Thyroid gland (tissue), 4 donors: ENCODE results near the gene PIGQ. TPM values are rescaled to one million over a fixed set of nuclear protein-coding genes. Genes with fewer than 3 reads are reported as not detected.

Experiments used
- DNase-seq, 2 donors: peaks; one replicate each; pipeline ENCODE4 v3.0.0-alpha.2; 2019
- H3K27ac ChIP-seq, 3 donors: fragments of 200-600 bp; sonication (generic); 1 replicate in 2 of 3; 2 replicates in 1 of 3; pipeline ENCODE4 v1.5.1; 2016 to 2019; ENCODE audit warnings: mild to moderate bottlenecking in 1 of 3, moderate library complexity in 1 of 3
- H3K27me3 ChIP-seq: fragments of 200-600 bp; sonication (generic); one replicate; pipeline ENCODE4 v1.5.1; 2019
- H3K36me3 ChIP-seq, 2 donors: fragments of 200-600 bp; sonication (generic); one replicate each; pipeline ENCODE4 v1.5.1; 2016 to 2019
- H3K4me1 ChIP-seq, 2 donors: fragments of 200-600 bp; sonication (generic); one replicate each; pipeline ENCODE4 v1.5.1; 2017 to 2019
- H3K4me3 ChIP-seq, 3 donors: fragments of 200-600 bp; sonication (generic); replicated peaks in 1 of 3; 1 replicate in 2 of 3; 2 replicates in 1 of 3; pipeline ENCODE4 v1.5.1; 2016; ENCODE audit warnings: mild to moderate bottlenecking in 1 of 3
- H3K9me3 ChIP-seq: fragments of 200-600 bp; sonication (generic); one replicate; pipeline ENCODE4 v1.5.1; 2017
- POLR2A ChIP-seq, 2 donors: fragments of 450-650 bp; IDR thresholded peaks; one replicate each; pipeline ENCODE4 v1.6.1; 2017; ENCODE audit warnings: antibody characterized with exemption in 2 of 2, mild to moderate bottlenecking in 2 of 2, moderate library complexity in 1 of 2
- WGBS, 2 donors: methylation state at CpG; one replicate each; pipeline ENCODE4 v1.1.5; 2017; 5-methylcytosine and 5-hydroxymethylcytosine counted together
- intact Hi-C: fragments of 100-400 bp; cut with DNase I; formaldehyde crosslinking; loops from one replicate; pipeline ENCODE4 v1.15.1; 2023
- total RNA-seq, 4 donors: library from RNA; depleted of rRNA; stranded (reverse); fragments of >200 nt; gene quantifications; one replicate each; pipeline ENCODE4 v1.2.3, GENCODE V29; 2016
- TF ChIP-seq, protein P1 (sequence below), 6 experiments: fragments of 200-600 bp in 3 of 6; fragments of 450-650 bp in 3 of 6; sonication (generic) in 3 of 6; IDR thresholded peaks; one replicate each; pipeline ENCODE4 v1.5.1; 2016 to 2019; ENCODE audit warnings: antibody characterized with exemption in 6 of 6, mild to moderate bottlenecking in 2 of 6, inconsistent platforms in 1 of 6, moderate library complexity in 1 of 6

Gene PIGQ
- total RNA-seq, 4 donors from 2014 or later = 69.6 to 125 (median 108) TPM

DNA sequence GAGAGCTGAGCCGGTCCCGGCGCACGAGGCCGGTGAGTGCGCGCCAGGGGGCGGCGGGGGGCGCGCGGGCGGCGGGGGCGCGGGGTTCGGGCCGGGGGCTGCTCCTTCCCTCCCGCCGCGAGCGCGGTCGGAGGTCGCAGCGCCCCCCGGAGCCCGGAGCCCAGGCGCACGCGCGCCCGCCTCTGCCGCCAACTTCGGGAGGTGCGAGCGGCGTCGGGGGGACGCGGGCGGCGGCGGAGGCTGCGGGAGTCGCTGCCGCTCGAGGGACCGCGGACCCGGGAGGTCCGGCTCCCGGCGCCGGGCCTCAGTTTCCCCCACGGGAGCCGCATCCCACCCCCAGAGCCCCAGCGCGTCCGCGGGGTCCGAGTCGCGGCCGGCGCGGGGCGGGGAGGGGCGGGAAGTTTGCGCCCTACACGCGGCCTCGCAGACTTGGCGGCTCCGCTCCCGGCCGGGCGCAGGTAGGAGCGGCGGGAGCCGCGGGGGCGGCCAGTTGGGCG is 9.5 kb upstream of the PIGQ start, which contains the start of gene PRR35:
PRR35 (plus strand) TSS at position 191 of the 497 bp plus-strand sequence. CDS start 2,901 bp downstream, outside the sequence.
- intact Hi-C loops = no loop called here
- no peak within 1 kb of the TSS for H3K4me3 ChIP-seq
- no CpG with 5 or more reads among the region's 84 CpGs for WGBS, 2 donors

DNA sequence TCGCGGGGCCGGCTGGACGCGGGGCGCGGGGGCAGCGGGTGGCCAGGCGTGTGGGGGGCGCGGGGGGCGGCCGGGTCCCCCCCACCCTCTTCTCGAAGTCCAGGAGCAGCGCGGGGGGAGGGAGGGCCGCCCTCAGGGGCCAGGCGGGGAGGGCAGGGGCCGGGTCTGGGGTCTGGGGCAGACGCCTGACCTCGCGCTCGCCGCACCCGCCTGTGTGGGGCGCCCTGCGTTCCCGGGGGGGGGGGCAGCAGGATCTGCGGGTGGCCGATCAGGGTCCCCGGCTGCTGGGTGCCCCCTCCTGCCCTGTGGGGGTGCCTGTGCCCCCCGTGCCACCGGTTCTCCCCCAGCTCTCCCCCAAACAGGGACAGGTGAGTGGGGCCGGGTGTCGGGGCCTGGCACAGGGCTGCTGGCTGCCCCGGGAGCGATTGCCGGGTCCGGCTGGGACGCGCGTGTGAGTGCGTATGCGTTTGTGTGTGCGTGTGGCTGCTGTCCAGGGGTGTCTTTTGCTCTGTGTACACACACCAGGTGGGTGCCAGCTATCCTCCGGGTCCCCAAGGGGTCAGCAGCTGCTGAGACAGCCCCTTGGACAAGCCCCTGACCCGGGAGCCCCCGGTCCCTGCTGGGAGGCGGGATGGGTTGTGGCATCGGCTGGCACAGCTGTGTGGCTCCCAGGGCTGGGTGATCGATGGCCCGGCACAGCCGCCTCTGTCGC is 8.9 kb upstream of the PIGQ start:
- no peak overlapping the region for H3K4me3 ChIP-seq
- no peaks in the 10 kb centered on the region for H3K27me3 ChIP-seq
- intact Hi-C loops = no loop called here
- peaks cover 13 to 27% of the 10 kb centered on the region in 2 donors for H3K4me1 ChIP-seq
- TF ChIP-seq, protein P1, sequence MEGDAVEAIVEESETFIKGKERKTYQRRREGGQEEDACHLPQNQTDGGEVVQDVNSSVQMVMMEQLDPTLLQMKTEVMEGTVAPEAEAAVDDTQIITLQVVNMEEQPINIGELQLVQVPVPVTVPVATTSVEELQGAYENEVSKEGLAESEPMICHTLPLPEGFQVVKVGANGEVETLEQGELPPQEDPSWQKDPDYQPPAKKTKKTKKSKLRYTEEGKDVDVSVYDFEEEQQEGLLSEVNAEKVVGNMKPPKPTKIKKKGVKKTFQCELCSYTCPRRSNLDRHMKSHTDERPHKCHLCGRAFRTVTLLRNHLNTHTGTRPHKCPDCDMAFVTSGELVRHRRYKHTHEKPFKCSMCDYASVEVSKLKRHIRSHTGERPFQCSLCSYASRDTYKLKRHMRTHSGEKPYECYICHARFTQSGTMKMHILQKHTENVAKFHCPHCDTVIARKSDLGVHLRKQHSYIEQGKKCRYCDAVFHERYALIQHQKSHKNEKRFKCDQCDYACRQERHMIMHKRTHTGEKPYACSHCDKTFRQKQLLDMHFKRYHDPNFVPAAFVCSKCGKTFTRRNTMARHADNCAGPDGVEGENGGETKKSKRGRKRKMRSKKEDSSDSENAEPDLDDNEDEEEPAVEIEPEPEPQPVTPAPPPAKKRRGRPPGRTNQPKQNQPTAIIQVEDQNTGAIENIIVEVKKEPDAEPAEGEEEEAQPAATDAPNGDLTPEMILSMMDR (IDR thresholded peaks at IDR 0.05) = no peak
- no peak for TF ChIP-seq POLR2A (IDR thresholded peaks at IDR 0.05)
- no peak overlapping the region for H3K27ac ChIP-seq
- no peaks in the 10 kb centered on the region for H3K9me3 ChIP-seq
- no peaks in the 10 kb centered on the region for H3K36me3 ChIP-seq
- WGBS, 2 donors = 62% methylated on average over 6 of the region's 54 CpGs; no CpG with 5 or more reads in 1 of the 2 donors
- DNase-seq = no peak

More for the DNA sequence above, 9.5 kb upstream of the PIGQ start, which contains the start of gene PRR35:
- Histone ChIP-seq H3K27ac (no peak within 1 kb of the TSS), H3K9me3 (no peaks in the 10 kb centered on the region), H3K4me1 (peaks cover 13 to 22% of the 10 kb centered on the region in 2 donors), H3K27me3 (no peaks in the 10 kb centered on the region), H3K36me3 (no peaks in the 10 kb centered on the region)
- TF ChIP-seq, protein P1 (IDR thresholded peaks at IDR 0.05) = no peak
- no peak for TF ChIP-seq POLR2A (IDR thresholded peaks at IDR 0.05)
- no peak for DNase-seq

DNA sequence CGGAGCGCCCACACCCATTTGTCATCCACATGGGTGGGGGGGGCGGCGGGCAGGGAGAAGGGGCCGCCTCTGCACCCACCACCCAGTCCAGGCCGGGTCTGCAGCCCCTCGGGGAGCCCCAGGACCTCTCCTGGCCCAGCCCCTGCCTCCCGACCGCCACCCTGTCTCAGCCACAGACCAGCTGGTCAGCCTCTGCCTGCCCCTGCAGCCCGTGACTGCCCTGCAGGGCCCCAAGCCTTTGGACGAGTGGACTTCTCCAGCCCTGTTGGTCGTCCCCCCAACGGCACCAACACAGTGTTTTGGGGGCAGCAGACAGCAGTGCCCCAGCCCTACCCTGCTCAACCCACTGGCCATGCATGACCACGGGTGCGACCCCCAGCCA is 8.4 kb upstream of the PIGQ start:
- 60 to 61% methylated on average over 2 to 11 of the region's 15 CpGs for WGBS, 2 donors
- H3K4me1 ChIP-seq = peaks cover 13 to 33% of the 10 kb centered on the region in 2 donors
- H3K27ac ChIP-seq = no peak overlapping the region
- intact Hi-C loops = no loop called here
- TF ChIP-seq, protein P1 (IDR thresholded peaks at IDR 0.05) = no peak
- no peaks in the 10 kb centered on the region for H3K27me3 ChIP-seq
- H3K4me3 ChIP-seq = no peak overlapping the region
- no peaks in the 10 kb centered on the region for H3K36me3 ChIP-seq
- H3K9me3 ChIP-seq = no peaks in the 10 kb centered on the region
- no peak for DNase-seq

DNA sequence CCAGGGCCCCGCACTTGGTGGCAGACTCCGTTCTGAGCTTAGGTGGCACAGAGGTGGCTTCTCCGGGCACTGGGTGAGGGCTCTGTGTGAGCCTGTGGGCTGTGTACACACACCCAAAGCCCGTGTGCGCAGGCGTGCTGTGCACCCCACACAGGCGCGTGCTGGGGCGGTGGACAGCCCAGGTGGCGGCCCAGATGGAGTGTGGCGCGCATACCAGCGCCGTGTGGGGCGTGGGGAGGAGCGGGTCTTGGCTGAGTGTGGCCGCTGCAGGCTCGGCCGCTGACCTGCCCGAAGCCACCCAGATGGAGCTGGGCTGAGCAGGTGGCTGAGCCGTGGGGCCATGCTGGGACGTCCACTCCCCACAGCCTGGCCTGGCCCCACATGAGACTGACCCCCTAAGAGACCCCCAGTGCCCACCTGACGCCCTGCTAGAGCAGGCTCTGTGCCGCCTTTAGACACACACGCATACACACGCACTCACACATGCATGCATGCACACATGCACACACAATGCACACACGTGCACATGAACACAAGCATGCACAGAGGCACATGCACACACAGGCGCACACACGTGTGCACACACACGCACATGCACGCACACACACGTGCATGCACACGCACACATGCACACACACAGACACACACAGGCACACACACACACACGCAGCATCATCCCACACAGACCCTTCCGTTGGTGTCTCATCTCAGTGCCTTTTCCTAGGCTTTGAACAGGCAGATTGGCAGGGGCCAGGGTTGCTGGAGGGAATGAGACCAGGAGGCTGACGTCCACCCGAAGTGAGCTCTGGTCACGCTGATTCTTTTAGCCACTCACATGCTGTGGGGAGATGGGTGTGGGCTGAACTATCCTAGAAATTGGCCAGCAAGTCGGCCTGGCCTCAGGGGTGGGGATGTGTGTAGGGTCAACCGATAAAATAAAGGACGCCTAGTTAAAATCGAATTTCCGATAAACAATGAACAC is 7.5 kb upstream of the PIGQ start:
- H3K27me3 ChIP-seq = no peaks in the 10 kb centered on the region
- no peak for DNase-seq
- H3K4me3 ChIP-seq = no peak overlapping the region
- H3K9me3 ChIP-seq = no peaks in the 10 kb centered on the region
- 87 to 89% methylated on average over 43 of the region's 43 CpGs for WGBS, 2 donors
- no peak overlapping the region for H3K27ac ChIP-seq
- intact Hi-C loops = no loop called here
- no peaks in the 10 kb centered on the region for H3K36me3 ChIP-seq
- no peak for TF ChIP-seq POLR2A (IDR thresholded peaks at IDR 0.05)
- H3K4me1 ChIP-seq = peaks cover 13 to 40% of the 10 kb centered on the region in 2 donors

DNA sequence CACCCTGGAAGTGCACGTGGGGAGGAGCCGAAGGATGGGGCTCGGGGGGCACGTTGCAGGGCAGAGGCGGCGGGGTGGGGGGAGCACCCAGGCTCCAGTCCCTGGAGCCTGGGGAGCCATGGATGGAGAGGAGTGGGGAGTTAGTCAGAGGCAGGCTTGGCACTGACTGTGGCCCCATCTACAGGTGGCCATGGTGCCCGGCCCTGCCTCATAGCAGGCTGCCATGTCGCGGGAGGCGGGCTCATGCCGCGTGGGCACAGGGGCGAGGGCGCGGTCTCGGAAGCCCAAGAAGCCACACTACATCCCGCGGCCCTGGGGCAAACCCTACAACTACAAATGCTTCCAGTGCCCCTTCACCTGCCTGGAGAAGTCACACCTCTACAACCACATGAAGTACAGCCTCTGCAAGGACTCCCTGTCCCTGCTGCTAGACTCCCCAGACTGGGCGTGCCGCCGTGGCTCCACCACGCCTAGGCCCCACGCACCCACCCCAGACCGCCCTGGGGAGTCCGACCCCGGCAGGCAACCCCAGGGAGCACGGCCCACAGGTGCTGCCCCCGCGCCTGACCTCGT is 6.6 kb upstream of the PIGQ start:
- no peak overlapping the region for H3K4me3 ChIP-seq
- H3K36me3 ChIP-seq = no peaks in the 10 kb centered on the region
- intact Hi-C loops = no loop called here
- WGBS, 2 donors = 84 to 91% methylated on average over 19 to 21 of the region's 30 CpGs
- no peak for TF ChIP-seq POLR2A (IDR thresholded peaks at IDR 0.05)
- TF ChIP-seq, protein P1 (IDR thresholded peaks at IDR 0.05) = no peak
- DNase-seq = no peak
- no peaks in the 10 kb centered on the region for H3K27me3 ChIP-seq
- H3K27ac ChIP-seq = no peak overlapping the region
- H3K4me1 ChIP-seq = peaks cover 10 to 39% of the 10 kb centered on the region in 2 donors
- H3K9me3 ChIP-seq = no peaks in the 10 kb centered on the region
